ENCODE results near the gene COL20A1.

GRCh38 chr20:63344616-63345327 is 51.8 kb downstream of the COL20A1 start:
- TF ChIP-seq, protein P1, sequence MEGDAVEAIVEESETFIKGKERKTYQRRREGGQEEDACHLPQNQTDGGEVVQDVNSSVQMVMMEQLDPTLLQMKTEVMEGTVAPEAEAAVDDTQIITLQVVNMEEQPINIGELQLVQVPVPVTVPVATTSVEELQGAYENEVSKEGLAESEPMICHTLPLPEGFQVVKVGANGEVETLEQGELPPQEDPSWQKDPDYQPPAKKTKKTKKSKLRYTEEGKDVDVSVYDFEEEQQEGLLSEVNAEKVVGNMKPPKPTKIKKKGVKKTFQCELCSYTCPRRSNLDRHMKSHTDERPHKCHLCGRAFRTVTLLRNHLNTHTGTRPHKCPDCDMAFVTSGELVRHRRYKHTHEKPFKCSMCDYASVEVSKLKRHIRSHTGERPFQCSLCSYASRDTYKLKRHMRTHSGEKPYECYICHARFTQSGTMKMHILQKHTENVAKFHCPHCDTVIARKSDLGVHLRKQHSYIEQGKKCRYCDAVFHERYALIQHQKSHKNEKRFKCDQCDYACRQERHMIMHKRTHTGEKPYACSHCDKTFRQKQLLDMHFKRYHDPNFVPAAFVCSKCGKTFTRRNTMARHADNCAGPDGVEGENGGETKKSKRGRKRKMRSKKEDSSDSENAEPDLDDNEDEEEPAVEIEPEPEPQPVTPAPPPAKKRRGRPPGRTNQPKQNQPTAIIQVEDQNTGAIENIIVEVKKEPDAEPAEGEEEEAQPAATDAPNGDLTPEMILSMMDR (IDR thresholded peaks at IDR 0.05) = no peak
- no peak for TF ChIP-seq ZFX (IDR thresholded peaks at IDR 0.05; ENCODE audit: borderline replicate concordance)

All from 22Rv1 (cell line).